HepG2 (cell line): ENCODE data around the gene VPS4B. TPM values are rescaled to one million over a fixed set of nuclear protein-coding genes. Genes with fewer than 3 reads are reported as not detected.

ENCODE experiments used
- FOXA1 ChIP-seq, 2 experiments: fragments of 450-650 bp in 1 of 2; sonication (generic) in 1 of 2; formaldehyde crosslinking in 1 of 2; IDR thresholded peaks; 2 replicates each; pipeline versions ENCODE4 v1.4.0 to v1.6.1; 2016 to 2020; ENCODE audit warnings: missing genetic modification reagents in 1 of 2
- HMG20A ChIP-seq: IDR thresholded peaks from 2 replicates; pipeline ENCODE4 v1.6.1; 2016; ENCODE audit warnings: borderline replicate concordance
- HNRNPK ChIP-seq: fragments of 200-400 bp; formaldehyde crosslinking; IDR thresholded peaks from 2 replicates; pipeline ENCODE4 v1.6.1; 2018; ENCODE audit warnings: low read length, low read depth, moderate library complexity, mild to moderate bottlenecking; ENCODE audit not compliant: poor library complexity, severe bottlenecking
- KAT8 ChIP-seq: IDR thresholded peaks from 2 replicates; pipeline ENCODE4 v1.6.1; 2016; ENCODE audit warnings: missing genetic modification reagents, missing compliant biosample characterization
- NCOA1 ChIP-seq: sonication (generic); formaldehyde crosslinking; IDR thresholded peaks from 2 replicates; pipeline ENCODE4 v1.9.0; 2021; ENCODE audit warnings: missing genetic modification reagents
- REPIN1 ChIP-seq: sonication (generic); formaldehyde crosslinking; IDR thresholded peaks from 2 replicates; pipeline ENCODE4 v1.8.0; 2022; ENCODE audit warnings: missing genetic modification reagents, low read depth, mild to moderate bottlenecking, borderline replicate concordance
- SALL2 ChIP-seq: sonication (generic); formaldehyde crosslinking; IDR thresholded peaks from 2 replicates; pipeline ENCODE4 v1.8.1; 2023; ENCODE audit warnings: mild to moderate bottlenecking, missing genetic modification reagents, inconsistent platforms
- SNRNP70 ChIP-seq: fragments of 200-400 bp; formaldehyde crosslinking; IDR thresholded peaks from 2 replicates; pipeline ENCODE4 v1.6.1; 2017; ENCODE audit warnings: mild to moderate bottlenecking, low read depth, low read length, moderate library complexity
- SOX5 ChIP-seq: IDR thresholded peaks from 2 replicates; pipeline ENCODE4 v1.6.1; 2016; ENCODE audit warnings: borderline replicate concordance
- STAT5B ChIP-seq: sonication (generic); formaldehyde crosslinking; IDR thresholded peaks from 2 replicates; pipeline ENCODE4 v1.4.0; 2020; ENCODE audit warnings: missing genetic modification reagents
- THAP11 ChIP-seq: IDR thresholded peaks from 2 replicates; pipeline ENCODE4 v1.6.1; 2016; ENCODE audit warnings: missing biosample characterization, missing genetic modification reagents
- ZC3H4 ChIP-seq: sonication (generic); formaldehyde crosslinking; IDR thresholded peaks from 2 replicates; pipeline ENCODE4 v1.4.0; 2020; ENCODE audit warnings: missing genetic modification reagents, borderline replicate concordance
- ZNF230 ChIP-seq: sonication (generic); formaldehyde crosslinking; IDR thresholded peaks from 2 replicates; pipeline ENCODE4 v1.4.0; 2020; ENCODE audit warnings: mild to moderate bottlenecking, missing genetic modification reagents
- ZNF333 ChIP-seq: sonication (generic); formaldehyde crosslinking; IDR thresholded peaks from 2 replicates; pipeline ENCODE4 v1.4.0; 2020; ENCODE audit warnings: mild to moderate bottlenecking, missing genetic modification reagents, borderline replicate concordance
- ZNF546 ChIP-seq: sonication (generic); formaldehyde crosslinking; conservative IDR thresholded peaks from 2 replicates; pipeline ENCODE4 v1.8.1; 2023; ENCODE audit warnings: mild to moderate bottlenecking, missing genetic modification reagents
- ZNF614 ChIP-seq: IDR thresholded peaks from 2 replicates; pipeline ENCODE4 v1.6.1; 2018; ENCODE audit warnings: missing biosample characterization, missing genetic modification reagents, inconsistent platforms, borderline replicate concordance
- ZNF747 ChIP-seq: sonication (generic); formaldehyde crosslinking; IDR thresholded peaks from 2 replicates; pipeline ENCODE4 v1.8.1; 2023; ENCODE audit warnings: missing genetic modification reagents, mild to moderate bottlenecking, borderline replicate concordance
- ZNF776 ChIP-seq: sonication (generic); formaldehyde crosslinking; IDR thresholded peaks from 2 replicates; pipeline ENCODE4 v1.4.0; 2020; ENCODE audit warnings: mild to moderate bottlenecking, missing genetic modification reagents
- ZNF878 ChIP-seq: sonication (generic); formaldehyde crosslinking; IDR thresholded peaks from 2 replicates; pipeline ENCODE4 v1.8.1; 2023; ENCODE audit warnings: mild to moderate bottlenecking, missing genetic modification reagents, moderate library complexity
- polyA plus RNA-seq, 8 experiments: library from polyadenylated mRNA; depleted of rRNA in 3 of 8; stranded (reverse) in 7 of 8; unstranded in 1 of 8; fragments of >200 nt; fragmentation: Illumina TruSeq in 4 of 8; extraction: Trizol in 4 of 8; gene quantifications; 2 replicates each; pipeline versions ENCODE4 v1.2.1 to v1.2.3, GENCODE V29; 2011 to 2016; ENCODE audit warnings: low read depth in 4 of 8, missing spikeins in 1 of 8, mixed read lengths in 1 of 8; ENCODE audit not compliant: insufficient read depth in 1 of 8
- total RNA-seq, 5 experiments: library from RNA; depleted of rRNA; stranded (reverse); fragments of >200 nt; fragmentation: Illumina TruSeq; extraction: Trizol; gene quantifications; 2 replicates each; pipeline ENCODE4 v1.2.3, GENCODE V29; 2016; ENCODE audit warnings: low read depth in 1 of 5
- TF ChIP-seq, protein P1 (sequence below): sonication (generic); formaldehyde crosslinking; IDR thresholded peaks from 2 replicates; pipeline ENCODE4 v1.5.0; 2020; ENCODE audit warnings: missing genetic modification reagents, mild to moderate bottlenecking, borderline replicate concordance
- TF ChIP-seq, protein P2 (sequence below): IDR thresholded peaks from 2 replicates; pipeline ENCODE4 v1.6.1; 2012; ENCODE audit warnings: inconsistent platforms
- TF ChIP-seq, protein P3 (sequence below): sonication (generic); formaldehyde crosslinking; IDR thresholded peaks from 2 replicates; pipeline ENCODE4 v1.5.0; 2020; ENCODE audit warnings: missing genetic modification reagents
- TF ChIP-seq, protein P4 (sequence below): sonication (generic); formaldehyde crosslinking; IDR thresholded peaks from 2 replicates; pipeline ENCODE4 v1.4.0; 2020; ENCODE audit warnings: missing genetic modification reagents
- TF ChIP-seq, protein P5 (sequence below): sonication (generic); formaldehyde crosslinking; conservative IDR thresholded peaks from 2 replicates; pipeline ENCODE4 v1.5.0; 2020; ENCODE audit warnings: missing genetic modification reagents
- TF ChIP-seq, protein P6 (sequence below): sonication (generic); formaldehyde crosslinking; IDR thresholded peaks from 2 replicates; pipeline ENCODE4 v1.5.0; 2020; ENCODE audit warnings: missing genetic modification reagents

The VPS4B gene
- total and polyA plus RNA-seq, 2 of the 13 experiments (the other 11 are each of a cell fraction or from before 2014, with no cell fraction given): 12.8 to 25.9 TPM

DNA sequence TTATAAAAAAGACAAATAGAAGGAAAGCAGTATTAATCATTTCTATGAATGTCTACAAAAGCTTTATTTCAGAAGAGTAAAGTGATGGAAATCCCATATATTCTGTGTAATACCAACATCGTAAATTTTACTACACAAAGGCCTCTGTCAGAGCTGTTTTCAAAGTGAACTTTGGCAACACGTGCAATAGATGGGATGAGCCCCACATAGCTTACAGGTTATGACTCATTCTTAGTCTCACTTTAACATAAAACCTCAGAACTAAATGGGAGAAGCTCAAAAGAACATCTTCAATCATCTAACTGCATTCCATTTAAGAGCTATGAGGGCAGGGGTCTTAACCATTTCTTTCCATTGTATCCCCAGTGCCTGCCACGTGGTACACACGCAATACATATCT, 11.5 kb downstream of the VPS4B start (continued):
- TF ChIP-seq HNRNPK (no peak), SOX5 (peak; percentile 48; the same call in 1 of the 2 replicates), ZNF546 (CRISPR knock-in tag) (no peak), SNRNP70 (no peak), REPIN1 (CRISPR knock-in tag) (no peak), KAT8 (CRISPR knock-in tag) (0 out of 2 replicates have a peak, but pooled peaks have one; percentile 19), ZNF878 (no peak), HMG20A (no peak), THAP11 (CRISPR knock-in tag) (no peak), SALL2 (CRISPR knock-in tag) (no peak), STAT5B (CRISPR knock-in tag) (no peak), ZNF776 (no peak), ZNF333 (CRISPR knock-in tag) (no peak), NCOA1 (CRISPR knock-in tag) (no peak), FOXA1 (IDR thresholded peaks at IDR 0.05) (no peak), FOXA1 (CRISPR knock-in tag; IDR thresholded peaks at IDR 0.05) (no peak), ZNF614 (CRISPR knock-in tag) (no peak), ZNF230 (CRISPR knock-in tag) (no peak), ZC3H4 (no peak), ZNF747 (CRISPR knock-in tag) (no peak)
- TF ChIP-seq, protein P1, sequence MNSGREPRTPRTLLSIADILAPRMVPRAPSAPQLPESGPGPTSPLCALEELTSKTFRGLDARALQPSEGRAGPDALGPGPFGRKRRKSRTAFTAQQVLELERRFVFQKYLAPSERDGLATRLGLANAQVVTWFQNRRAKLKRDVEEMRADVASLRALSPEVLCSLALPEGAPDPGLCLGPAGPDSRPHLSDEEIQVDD (CRISPR knock-in tag): no peak
- TF ChIP-seq, protein P2, sequence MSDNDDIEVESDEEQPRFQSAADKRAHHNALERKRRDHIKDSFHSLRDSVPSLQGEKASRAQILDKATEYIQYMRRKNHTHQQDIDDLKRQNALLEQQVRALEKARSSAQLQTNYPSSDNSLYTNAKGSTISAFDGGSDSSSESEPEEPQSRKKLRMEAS: 0 out of 2 replicates have a peak, but pooled peaks have one; percentile 23
- TF ChIP-seq, protein P3, sequence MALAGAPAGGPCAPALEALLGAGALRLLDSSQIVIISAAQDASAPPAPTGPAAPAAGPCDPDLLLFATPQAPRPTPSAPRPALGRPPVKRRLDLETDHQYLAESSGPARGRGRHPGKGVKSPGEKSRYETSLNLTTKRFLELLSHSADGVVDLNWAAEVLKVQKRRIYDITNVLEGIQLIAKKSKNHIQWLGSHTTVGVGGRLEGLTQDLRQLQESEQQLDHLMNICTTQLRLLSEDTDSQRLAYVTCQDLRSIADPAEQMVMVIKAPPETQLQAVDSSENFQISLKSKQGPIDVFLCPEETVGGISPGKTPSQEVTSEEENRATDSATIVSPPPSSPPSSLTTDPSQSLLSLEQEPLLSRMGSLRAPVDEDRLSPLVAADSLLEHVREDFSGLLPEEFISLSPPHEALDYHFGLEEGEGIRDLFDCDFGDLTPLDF (CRISPR knock-in tag): no peak
- TF ChIP-seq, protein P4, sequence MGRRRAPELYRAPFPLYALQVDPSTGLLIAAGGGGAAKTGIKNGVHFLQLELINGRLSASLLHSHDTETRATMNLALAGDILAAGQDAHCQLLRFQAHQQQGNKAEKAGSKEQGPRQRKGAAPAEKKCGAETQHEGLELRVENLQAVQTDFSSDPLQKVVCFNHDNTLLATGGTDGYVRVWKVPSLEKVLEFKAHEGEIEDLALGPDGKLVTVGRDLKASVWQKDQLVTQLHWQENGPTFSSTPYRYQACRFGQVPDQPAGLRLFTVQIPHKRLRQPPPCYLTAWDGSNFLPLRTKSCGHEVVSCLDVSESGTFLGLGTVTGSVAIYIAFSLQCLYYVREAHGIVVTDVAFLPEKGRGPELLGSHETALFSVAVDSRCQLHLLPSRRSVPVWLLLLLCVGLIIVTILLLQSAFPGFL (CRISPR knock-in tag): no peak
- TF ChIP-seq, protein P5, sequence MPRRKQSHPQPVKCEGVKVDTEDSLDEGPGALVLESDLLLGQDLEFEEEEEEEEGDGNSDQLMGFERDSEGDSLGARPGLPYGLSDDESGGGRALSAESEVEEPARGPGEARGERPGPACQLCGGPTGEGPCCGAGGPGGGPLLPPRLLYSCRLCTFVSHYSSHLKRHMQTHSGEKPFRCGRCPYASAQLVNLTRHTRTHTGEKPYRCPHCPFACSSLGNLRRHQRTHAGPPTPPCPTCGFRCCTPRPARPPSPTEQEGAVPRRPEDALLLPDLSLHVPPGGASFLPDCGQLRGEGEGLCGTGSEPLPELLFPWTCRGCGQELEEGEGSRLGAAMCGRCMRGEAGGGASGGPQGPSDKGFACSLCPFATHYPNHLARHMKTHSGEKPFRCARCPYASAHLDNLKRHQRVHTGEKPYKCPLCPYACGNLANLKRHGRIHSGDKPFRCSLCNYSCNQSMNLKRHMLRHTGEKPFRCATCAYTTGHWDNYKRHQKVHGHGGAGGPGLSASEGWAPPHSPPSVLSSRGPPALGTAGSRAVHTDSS (CRISPR knock-in tag): no peak
- TF ChIP-seq, protein P6, sequence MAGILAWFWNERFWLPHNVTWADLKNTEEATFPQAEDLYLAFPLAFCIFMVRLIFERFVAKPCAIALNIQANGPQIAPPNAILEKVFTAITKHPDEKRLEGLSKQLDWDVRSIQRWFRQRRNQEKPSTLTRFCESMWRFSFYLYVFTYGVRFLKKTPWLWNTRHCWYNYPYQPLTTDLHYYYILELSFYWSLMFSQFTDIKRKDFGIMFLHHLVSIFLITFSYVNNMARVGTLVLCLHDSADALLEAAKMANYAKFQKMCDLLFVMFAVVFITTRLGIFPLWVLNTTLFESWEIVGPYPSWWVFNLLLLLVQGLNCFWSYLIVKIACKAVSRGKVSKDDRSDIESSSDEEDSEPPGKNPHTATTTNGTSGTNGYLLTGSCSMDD (CRISPR knock-in tag): no peak
